GM12872 (cell line): ENCODE data around the gene EHBP1.

ENCODE experiments used
- CTCF ChIP-seq: IDR thresholded peaks from 3 replicates; pipeline ENCODE4 v1.5.1; 2011; ENCODE audit warnings: low read depth, mild to moderate bottlenecking, low read length, moderate library complexity; ENCODE audit not compliant: insufficient read depth

The EHBP1 gene

DNA sequence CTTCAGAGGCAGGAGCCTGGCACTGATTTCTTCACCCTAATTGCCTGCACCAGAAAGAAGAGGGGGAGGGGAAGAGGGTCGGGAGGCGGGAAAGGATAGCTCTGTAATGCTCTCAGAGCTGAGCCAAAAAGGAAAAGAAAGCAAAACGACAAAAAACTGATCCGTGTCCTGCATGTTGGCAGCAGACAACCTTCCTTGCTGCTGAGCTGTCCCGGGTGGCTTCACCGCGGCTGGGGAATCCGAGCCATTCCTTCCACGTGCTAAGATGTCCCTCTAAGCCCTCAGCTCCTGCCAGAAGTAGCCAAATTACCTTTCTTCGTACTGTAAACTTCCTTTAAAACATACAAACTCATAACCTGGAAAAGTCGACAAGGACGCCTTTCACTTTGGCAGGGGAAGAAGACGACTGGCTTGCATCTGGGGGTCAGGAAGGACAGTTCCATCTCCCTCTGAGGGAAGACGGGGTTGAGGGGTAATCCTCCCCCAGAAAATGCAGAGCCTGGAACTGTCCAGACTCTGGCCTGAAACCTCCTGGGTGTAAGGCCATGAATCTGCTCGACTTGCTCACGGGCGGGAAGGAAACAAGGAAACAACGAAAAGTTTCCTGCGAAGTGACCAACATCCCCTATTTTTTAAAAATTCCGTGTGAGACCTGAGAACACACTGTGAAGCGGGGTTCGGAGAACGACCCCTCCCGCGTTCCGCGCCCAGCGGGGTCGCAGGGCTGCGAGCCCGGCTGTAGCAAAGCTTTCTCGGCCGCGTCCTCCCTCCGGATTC, 352.8 kb downstream of the EHBP1 start:
- TF ChIP-seq CTCF, result no peak

DNA sequence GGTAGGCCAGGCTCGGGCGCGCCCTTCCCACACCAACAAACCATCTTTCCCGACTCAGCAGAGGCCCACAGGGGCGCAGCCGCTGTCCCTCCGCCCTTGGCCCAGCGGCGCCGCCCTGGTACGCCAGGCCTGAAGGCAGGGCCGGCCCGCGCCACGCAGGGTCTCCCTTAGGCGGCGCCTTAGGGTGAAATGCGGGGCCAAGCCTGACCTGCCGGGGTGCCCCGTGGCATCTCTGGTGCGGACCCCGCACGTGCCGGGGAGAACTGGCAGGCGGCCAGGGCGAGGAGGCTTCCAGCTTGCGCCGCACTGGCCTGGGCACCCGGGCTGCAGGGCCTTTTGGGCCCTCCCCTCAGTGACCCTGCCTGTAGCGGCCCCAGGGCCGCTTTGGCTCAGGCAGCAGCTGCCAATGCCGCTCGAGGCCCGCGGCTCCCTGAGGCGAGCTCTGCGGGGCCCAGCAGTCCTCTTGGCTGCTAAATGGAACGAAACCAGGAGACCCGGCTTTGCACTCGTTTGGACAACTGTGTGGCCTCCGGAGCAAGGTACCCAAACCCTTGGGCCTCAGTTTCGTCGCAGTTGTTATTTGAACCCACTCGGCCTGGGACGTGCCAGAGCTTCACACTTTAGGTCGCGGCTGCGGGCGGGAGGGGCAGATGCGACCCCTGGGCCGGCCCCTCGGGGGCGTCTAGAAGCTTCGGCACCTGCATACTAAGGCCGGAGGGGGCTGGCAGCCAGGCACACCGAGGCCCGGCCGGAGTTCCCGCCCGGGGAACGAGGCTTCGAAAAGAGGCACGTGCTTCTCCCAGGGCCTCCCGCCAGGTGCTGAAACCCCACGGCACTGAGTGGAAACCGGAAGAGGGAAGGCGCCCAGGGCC, 353.6 kb downstream of the EHBP1 start:
- TF ChIP-seq CTCF, result no peak

DNA sequence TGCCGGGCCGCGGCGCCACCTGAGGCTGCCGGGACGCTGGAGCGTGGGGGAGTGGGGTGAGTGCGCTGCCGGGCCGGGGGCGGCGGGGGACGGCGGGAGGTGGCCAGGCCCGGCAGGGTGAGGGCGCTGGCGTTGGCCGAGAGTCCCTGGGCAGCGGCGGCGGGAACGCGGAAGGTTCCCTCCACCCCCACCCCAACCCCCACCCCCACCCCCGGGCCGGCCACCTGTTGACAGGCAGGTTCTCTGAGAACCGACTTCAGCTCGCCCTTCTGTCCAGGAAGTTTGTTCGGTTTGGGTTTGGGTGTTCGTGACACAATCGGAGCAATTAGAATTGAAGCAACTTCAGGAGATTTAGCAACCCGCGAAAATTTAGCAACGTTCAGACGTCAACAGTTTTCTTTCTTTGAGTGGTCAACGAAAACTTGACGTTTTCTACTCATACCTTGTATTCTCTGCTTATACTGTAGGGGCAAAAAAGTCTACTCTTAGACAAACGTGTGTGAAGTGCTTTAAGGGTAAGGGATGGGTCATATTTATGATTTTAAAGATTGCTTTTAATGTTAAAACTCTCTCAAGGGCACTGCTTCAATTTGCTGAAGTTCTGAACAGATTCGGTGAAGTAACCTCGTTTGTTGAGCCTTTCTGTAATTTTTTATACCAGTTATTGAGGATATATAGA, 354.4 kb downstream of the EHBP1 start:
- no peak for TF ChIP-seq CTCF

- TF ChIP-seq CTCF, result no peak
Measured at GRCh38 chr2:63060472-63060991, 355.0 kb downstream of the EHBP1 start.

- TF ChIP-seq CTCF, result no peak
Measured at GRCh38 chr2:63064197-63064596, 358.7 kb downstream of the EHBP1 start.

DNA sequence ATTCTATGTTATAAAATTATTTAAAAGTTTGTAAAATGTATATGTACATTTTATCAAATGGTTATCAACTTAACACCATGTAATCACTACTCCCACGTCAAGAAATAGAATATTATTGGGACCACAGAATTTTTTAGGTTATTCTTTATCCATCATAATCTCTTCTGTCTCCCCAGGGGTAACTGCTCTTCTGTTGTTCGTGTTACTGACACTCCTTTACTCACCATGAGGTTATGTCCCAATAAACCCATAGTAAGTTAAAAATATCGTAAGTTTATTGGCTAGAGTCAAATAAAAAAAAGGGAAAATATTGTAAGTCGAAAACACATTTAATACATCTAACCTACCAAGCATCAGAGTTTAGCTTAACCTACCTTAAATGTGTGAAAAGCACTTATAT, 359.1 kb downstream of the EHBP1 start:
- no peak for TF ChIP-seq CTCF

- TF ChIP-seq CTCF, result no peak
Measured at GRCh38 chr2:63066265-63066664, 360.8 kb downstream of the EHBP1 start.
